GM18909 (cell line): ENCODE data around the gene TMEM158.

Experiments used
- ATAC-seq: cut with Tn5 transposase; IDR thresholded peaks from one replicate; pipeline ENCODE4 v1.9.1; 2021; ENCODE audit warnings: mild to moderate bottlenecking; ENCODE audit not compliant: unreplicated experiment, poor library complexity

Gene TMEM158

DNA sequence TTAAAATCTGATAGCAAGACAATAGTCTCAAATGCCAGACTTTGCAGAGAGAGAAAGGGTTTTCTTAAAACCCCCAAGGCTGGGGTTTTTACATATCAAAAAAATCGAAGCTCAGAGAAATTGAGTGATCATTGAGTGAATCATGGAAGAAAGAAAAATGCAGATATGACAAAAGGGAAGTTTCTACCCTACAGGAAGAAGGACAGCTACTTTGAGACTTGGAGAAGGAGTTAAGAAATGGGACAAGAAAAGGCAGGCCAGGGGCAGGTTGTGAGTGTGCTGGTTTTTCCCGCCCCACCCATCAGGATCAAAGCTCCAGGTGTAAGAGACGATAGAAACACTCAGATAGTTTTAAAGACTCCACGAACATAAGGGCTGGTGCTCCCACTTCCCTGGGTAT lies 18.6 kb downstream of the TMEM158 start:
- no peak for ATAC-seq

DNA sequence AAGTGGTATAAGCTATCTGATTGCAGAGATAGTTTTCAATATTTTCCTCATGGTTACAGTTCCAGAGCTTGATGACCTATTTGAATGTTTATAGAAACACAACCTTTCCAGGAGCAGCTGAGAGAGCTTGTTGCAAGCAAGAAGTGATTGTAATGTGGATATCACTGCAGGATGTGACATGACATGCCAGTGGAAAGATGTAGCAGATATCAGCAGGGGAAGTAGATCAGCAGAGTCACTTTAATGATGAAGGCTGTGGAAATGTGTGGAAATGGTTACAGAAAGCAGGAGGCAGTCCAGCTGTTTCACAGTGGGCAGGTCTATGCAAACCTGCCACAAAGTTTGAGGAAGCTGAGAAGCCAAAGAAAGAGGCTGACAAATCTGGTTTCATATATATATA lies 21.0 kb downstream of the TMEM158 start:
- no peak for ATAC-seq

DNA sequence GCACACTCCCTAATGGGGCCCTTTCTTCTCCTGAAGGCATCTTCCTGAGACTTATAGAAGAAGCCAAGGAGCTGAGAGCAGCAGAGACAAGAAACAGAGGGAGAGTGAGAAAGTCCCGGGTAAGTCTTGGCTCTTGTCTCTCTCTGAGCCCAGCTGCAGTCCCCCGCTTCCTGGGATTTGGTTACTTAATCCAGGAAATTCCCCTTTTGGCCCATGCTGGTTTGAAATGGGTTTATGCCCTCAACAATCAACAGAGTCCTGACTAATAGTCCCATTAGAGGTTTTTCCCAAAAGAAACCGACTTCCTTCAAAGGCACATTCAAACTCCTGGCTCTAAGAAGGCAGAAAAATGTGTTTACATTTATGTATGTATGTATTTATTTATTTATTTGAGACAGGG lies 22.0 kb downstream of the TMEM158 start:
- ATAC-seq: no peak

DNA sequence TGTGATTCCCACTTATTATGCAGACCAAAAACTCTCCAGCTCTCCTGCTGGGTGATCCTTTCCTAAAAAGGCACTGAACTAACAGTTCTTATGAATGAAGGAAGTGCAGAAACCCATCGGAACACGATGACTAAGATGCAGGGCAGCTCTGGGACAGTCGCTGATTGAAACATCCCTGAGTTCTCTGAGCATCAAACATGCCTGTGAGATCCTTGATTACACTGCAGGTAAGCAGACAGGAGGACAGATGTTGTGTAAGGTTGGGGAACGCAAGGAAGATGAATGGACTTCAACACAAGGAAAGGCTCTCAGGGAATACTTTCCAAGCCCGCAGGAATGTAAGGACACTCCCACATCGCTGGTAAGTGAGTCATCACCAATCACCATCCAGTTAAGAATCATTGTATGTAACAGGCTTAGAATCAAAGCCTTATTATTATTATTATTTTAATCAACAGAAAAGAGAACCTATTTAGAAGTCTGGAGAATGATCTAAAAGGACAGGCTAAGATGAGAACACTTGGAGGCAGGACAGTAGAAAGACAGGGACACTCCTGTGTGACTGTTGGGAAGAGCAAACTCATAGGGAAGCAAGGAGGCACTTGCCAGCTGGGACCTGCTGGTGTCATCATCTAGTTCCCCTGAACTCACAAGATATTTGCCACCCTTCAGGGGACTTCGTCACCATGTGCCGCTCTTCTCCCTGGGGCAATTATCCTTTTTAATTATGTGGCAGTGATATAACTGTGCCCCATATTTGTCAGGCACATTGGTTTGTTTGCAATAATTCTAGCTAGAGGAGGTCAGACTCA lies 26.0 kb downstream of the TMEM158 start:
- no peak for ATAC-seq

DNA sequence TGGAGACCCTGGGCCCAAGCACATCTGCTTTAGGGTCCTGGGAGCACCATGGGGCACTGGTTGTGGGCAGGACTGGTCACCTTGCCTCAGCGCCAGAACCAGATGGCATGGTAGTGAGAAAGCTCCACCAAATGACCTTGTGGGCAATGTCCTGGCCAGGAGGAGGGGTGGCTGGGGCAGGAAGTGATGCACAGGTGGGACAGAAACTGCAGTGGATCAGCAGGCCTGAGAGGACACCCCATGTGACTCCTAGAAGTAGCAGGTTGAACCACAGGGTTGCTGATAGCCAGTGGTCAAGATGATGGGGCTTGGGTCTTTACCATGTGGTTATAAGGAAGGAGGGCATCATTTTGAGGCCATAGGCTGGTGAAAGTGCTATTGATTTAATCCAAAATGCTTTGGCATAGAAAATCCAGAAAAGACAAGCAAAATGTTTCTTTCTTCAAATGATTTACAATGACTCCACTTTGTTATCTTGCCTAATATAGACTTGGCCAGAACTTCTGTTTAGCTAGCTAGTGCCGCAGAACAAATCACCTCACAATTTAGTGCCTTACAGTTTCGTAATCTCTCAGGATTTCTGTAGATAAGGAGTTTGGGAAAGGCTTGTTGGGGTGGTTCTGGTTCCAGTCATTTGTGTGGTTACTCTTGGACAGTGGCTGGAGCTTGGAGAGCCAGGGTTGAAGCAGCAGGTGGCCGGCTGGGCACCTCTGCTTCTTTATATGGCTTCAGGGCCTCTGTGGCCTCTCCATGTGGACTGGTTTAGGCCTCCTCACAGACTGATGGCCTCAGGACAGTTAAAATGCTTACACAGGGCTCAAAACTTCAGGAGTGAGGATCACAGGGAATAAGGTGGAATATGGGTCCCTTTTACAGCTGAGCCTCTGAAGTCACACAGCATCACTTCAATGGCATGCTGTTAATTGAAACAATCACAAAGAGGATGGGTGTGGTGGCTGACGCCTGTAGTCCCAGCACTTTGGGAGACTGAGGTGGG lies 27.5 kb downstream of the TMEM158 start:
- no peak for ATAC-seq

DNA sequence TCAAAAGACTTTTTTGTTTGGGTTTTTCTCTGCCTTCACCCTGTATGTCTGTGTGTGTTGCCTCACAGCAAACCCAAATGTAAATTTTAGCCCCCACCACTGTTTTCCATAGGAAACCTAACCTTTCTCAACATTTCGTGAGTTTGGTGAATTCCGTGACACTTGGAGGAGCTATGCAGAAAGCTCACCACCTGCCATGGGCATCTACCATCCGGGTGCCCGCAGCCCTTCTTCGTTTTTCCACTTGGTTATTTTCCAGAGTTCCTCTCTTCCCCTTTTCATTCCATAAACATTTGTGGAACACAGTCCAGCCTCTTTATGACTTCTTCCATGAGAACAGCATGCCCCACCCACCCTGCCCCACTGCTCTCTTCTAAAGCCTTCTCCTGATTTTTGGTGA lies 31.3 kb downstream of the TMEM158 start:
- ATAC-seq: no peak

DNA sequence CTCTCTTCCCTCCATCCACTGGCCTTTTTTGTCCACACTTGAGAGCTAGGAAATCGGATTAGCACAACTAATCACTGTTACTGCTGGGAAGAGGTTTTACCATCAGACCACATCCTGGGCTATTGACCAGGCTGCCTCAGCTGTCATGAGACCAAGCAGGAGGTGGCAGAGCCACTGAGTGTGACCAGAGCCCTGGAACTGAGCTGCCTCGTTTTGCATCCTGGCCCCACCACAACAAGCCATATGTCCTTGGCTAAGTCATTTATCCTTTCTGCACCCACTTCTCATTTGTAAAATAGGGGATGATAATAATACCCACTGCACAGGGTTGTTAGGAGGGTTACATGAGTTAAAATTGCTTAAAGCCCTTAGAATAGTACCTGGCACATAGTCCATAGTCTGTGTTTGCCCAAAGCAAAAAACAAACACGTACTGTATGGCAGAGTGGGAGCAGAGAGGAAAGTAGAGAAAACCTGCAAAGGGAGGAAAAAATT lies 34.1 kb downstream of the TMEM158 start:
- no peak for ATAC-seq

DNA sequence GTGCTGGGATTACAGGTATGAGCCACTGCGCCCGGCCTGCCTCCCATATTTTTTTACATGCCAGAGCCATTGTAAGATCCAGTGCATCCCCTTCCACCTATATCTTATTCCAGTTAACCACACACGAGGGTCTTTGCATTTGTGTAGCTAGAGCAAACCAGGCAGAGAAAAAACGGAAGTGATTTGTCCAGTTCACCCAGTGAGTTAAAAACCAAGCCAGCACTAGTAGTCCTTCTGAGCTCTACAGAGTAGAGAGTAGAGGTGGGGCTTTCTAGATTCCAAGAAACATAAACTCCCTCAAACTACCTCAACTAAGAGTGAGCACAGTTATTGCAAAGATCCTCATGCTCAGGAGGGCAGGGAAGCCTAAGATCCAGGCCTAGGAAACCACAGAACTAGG lies 34.7 kb downstream of the TMEM158 start:
- no peak for ATAC-seq

DNA sequence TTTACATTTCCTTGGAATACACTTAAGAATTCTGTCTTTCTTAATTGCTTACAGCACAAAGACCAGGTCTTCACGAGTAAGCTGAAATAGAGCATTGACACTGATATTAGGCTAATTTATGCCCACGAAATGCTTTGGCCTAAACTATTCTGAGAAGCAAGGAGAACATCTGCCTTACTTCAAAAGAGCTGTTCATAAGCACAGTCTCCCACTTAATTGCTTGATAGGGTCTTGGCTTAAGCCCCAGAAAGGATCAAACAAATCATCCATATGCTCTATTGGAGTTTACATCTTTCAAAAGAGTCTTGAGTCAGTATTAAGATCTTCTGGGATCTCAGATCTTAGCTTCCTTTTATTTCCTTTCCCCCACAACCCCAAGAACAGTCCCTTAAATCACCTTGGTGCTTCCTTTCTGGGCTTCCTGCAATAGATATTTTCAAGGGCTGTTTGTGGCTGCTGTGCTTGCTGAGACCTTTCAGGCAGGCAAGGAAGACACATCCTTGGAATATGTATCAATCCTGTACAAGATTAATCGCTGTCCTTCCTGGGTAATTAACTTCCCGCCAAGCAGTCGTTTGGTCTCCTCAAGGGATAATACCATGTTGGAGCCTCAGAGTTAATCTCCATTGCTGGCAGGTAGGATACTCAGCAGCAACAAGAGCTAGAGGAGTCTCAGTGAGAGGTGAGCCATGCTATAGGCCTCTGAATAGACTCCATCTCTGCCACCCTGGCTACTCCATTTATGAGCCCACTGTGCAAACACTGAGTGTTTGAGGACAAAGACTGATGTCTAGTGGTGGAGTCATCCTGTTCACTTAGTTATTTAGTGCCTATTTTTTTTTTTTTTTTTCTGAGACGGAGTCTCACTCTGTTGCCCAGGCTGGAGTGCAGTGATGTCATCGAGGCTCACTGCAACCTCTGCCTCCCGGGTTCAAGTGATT lies 37.1 kb downstream of the TMEM158 start:
- no peak for ATAC-seq

DNA sequence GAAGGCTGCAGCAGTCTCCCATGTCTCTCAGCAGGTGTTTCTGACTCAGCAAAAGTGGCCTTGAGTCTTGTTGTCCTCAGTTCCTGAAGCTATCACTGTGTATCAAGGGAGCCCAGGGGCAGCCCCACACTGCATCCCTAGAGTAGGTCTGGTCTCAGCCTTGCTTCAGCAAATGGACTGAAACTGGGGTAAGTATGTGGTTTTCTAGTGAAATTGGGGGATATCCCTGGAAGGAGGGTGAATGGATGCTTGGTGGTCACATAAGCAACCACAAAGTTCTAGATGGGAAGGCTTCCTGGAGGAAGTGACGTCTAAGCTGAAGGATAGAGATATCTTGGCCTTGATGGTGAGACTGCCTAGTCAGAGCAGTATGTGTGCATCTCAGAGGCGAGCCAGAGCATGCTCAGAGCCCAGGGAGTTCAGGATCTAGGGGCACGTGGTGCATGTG lies 38.4 kb downstream of the TMEM158 start:
- ATAC-seq: no peak

DNA sequence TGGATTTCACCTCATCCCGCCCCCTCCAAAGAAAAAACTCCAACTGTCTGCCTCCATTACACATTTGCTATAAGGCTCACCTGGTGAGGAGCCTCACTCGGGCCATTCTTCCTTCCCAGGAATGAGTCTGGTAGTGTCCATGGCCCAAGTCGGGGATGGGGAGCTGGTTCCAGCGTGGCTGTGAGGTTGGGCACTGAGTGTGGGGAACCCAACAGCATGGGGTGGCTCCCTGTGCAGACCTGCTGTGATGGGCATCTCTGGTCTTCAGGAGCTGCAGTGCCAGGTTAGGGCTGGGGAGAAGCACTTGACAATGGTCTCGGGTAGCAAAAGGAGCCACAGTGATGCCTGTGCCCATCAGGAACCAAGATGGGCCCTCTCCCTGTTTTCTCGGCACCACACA lies 39.2 kb downstream of the TMEM158 start:
- no peak for ATAC-seq

DNA sequence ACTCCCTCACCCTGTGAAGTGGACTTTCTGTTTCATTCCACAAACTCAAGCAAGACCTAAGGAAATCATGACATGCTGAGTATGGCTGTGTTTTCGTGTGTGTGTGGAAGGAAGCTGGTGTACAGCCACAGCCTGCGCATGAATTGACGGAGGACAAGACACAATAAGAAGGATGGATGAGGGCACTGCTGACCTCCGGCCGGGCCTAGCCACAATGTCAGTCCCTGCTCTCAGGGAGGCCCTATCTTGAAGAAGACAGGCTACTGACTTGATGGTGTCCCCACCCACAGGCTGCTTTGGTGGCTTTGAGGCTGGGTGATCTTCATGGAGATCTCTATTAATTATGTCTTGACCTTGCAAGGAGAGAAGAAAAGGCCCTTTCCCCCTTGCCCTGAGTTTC lies 40.6 kb downstream of the TMEM158 start:
- ATAC-seq: no peak

DNA sequence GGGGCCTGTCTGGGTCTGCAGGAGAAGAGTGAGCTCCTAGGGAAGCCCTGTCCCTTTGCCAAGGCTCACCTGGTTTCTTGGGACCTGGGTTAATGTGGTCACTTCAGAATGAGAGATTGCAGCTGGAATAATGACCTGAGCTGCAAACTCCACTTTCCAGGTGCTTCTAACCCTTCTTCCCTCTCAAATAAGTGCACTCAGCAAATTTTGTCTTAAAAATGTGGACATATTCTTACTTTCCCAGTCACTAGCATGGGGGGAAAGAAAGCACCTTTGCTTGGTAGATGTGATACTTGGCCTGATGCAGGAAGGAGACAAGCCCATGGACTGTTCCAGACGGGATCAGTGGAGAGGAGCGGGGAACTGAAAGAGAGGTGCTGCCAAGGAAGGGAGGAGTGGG lies 41.0 kb downstream of the TMEM158 start:
- no peak for ATAC-seq

DNA sequence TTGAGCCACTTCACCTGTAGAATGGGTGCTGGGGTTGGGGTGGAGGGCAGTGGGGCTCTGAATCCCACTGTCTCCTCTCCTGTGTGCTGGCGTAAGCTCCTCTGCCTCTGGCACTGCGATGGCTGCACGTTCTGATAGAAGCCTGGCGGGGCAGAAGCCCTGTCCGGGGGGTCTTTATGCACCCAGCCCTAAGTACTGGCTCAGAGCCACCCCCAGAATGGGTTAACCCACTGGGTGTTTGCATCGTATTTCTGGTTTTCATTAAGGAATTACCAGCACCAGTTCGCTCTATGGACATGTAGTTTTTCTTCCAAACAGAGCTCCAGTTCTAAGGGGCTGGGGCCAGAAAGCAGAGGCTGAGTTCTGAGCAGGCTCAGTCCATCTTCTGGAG lies 42.2 kb downstream of the TMEM158 start:
- no peak for ATAC-seq

DNA sequence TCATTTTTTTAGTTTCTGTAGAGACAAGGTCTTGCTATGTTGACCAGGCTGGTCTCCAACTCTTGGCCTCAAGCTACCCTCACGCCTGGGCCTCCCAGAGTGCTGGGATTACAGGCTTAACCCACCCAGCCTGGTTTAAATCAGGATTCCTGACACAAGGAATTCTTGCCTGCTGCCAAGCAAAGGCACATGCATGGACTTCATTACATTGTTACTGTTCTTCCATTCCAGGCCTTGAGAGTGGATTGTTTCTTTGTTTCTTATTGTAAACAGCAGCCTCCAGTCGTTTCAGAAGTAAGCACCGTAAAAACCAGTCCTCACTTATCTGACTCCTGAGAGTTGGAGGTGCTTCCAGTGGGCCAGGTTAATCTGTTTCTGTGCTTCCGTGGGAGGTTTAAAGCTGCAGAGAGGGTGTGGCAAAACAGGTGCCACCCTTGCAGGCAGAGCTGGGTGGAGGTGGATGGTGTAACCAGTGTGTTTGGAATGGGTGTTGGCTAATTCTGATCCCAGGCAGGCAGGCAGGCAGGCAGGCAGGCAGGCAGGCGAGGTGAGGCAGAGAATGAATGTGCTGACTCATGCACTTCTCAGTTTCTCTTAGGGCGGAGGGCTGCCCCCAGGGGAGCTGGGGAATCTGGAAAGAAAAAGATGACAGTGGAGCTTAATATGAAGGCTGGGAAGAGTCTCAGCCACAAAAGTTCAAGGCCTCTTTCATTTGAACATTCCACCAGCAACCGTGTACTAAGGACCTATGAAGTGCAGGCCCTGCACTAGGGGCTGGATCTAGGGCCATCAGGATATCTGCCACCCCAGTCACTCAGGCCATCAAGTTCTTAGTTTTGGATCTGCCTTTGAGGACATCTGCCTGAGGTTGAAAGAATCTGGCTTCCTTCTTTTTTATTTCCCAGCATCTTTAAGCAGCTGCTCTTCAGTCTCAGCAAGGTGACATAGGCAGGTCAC lies 42.9 kb downstream of the TMEM158 start:
- ATAC-seq: no peak

DNA sequence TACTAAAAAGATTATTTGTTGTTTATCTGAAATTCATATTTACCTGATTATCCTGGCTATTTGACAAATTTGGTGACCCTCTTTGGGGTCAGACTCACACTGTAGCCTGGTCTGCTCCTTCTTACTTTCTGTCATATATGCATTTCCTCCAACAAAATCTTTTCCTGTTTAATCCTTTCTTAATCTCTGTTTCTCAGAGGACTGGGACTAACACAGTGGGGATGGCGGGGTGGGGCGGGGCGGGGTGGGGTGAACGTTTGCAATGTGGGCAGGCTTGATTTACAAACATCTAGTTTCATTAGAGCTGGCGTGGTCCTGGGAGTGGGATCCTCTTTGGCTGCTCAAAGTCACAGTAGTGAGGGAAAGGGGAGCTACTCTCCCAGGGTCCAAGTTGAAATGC lies 44.6 kb downstream of the TMEM158 start:
- ATAC-seq: no peak

DNA sequence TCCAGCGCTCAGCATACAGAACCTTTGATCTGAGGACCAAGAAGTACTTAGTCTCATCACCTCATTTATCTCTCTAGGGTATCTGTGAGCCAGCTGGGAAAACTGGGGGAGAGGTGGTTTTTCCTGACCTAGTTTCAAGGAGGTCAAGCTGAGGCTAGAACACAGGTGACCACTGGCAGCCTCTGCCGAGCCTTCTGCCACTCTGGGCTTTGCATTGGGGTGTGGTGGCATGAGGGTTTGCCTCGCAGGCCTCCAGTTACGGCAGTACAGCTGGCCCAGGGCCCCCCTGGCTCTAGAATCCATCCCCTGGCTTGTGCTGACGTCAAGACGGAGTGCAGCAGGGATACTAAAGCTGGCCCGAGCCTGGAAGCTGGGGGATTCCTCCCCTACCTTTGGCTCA lies 45.2 kb downstream of the TMEM158 start:
- ATAC-seq: no peak

DNA sequence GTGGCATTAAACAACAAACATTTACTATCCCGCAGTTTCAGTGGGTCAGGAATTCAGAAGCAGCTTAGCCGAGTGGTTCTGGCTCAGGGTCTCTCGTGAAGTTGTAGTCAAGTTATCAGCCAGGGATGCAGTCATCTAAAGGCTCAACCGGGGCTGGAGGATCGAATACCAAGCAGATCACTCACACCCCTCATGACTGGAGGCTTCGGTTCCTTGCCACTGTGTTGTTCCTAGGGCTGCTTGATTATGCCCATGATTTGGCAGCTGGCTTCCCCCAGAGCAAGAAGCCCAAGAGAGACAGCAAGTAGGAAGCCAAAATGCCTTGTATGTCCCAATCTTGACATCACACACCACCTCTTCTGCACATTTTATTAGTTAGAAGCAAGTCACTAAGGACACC lies 46.0 kb downstream of the TMEM158 start:
- no peak for ATAC-seq

DNA sequence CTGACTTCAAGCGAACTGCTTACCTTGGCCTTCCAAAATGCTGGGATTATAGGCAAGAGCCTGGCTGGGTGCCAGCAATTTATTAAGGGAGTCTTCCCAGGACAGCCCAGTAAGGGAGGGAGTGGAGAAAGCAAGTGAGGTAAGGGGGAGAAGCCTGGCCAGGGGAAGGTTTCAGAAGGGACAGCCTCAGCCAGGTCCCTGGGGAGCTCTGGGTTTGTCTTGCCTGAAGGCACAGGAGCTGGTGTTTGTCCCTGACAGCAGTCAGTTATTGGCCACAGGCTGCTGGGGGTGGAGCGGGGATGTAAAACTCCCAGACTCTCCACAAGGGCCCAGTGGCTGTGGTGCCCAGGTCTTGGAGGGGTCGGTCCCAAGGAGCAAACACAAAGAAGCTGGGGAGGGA lies 46.9 kb downstream of the TMEM158 start:
- ATAC-seq: no peak
